H1 (cell line): ENCODE results near the gene APLP2.

Source experiments
- EZH2 ChIP-seq: fragments of 200-600 bp; sonication (generic); IDR thresholded peaks from 2 replicates; pipeline ENCODE4 v1.7.1; 2012; ENCODE audit warnings: low read depth, mild to moderate bottlenecking, moderate library complexity, low read length, inconsistent platforms; ENCODE audit not compliant: severe bottlenecking
- JUN ChIP-seq: IDR thresholded peaks from 2 replicates; pipeline ENCODE4 v1.6.1; 2011; ENCODE audit warnings: low read depth, mild to moderate bottlenecking, improper control_type of control experiment, low read length
- JUND ChIP-seq: IDR thresholded peaks from 2 replicates; pipeline ENCODE4 v1.6.1; 2011; ENCODE audit warnings: mild to moderate bottlenecking, improper control_type of control experiment, low read length
- KDM5A ChIP-seq: fragments of 200-600 bp; IDR thresholded peaks from 2 replicates; pipeline ENCODE4 v1.7.1; 2012; ENCODE audit warnings: mild to moderate bottlenecking, low read length, inconsistent platforms, mixed read lengths
- POLR2AphosphoS5 ChIP-seq: IDR thresholded peaks from 2 replicates; pipeline ENCODE4 v1.6.1; 2011; ENCODE audit warnings: low read depth, low read length
- TAF1 ChIP-seq: IDR thresholded peaks from 2 replicates; pipeline ENCODE4 v1.6.1; 2011; ENCODE audit warnings: mild to moderate bottlenecking, low read depth, low read length
- TAF7 ChIP-seq: optimal IDR thresholded peaks from 2 replicates; pipeline ENCODE3; 2011; ENCODE audit warnings: low read depth, mild to moderate bottlenecking, inconsistent platforms, low read length, moderate library complexity, borderline replicate concordance
- TCF12 ChIP-seq: IDR thresholded peaks from 2 replicates; pipeline ENCODE4 v1.6.1; 2011; ENCODE audit warnings: low read depth, mild to moderate bottlenecking, low read length
- TF ChIP-seq, protein P1 (sequence below), 3 experiments: IDR thresholded peaks; 1 replicate in 2 of 3; 2 replicates in 1 of 3; pipeline versions ENCODE4 v1.5.1 to v1.6.1; 2011; ENCODE audit warnings: low read length in 3 of 3, mild to moderate bottlenecking in 3 of 3, inconsistent platforms in 2 of 3, low read depth in 1 of 3, moderate library complexity in 1 of 3; ENCODE audit not compliant: insufficient read depth in 1 of 3; ENCODE audit errors: control extremely low read depth in 1 of 3

- TF ChIP-seq EZH2: no peak
- TF ChIP-seq TAF1: no peak
- peak; percentile 47; the same call in 1 of the 2 replicates for TF ChIP-seq TCF12
- no peak for TF ChIP-seq KDM5A
- TF ChIP-seq, protein P1, sequence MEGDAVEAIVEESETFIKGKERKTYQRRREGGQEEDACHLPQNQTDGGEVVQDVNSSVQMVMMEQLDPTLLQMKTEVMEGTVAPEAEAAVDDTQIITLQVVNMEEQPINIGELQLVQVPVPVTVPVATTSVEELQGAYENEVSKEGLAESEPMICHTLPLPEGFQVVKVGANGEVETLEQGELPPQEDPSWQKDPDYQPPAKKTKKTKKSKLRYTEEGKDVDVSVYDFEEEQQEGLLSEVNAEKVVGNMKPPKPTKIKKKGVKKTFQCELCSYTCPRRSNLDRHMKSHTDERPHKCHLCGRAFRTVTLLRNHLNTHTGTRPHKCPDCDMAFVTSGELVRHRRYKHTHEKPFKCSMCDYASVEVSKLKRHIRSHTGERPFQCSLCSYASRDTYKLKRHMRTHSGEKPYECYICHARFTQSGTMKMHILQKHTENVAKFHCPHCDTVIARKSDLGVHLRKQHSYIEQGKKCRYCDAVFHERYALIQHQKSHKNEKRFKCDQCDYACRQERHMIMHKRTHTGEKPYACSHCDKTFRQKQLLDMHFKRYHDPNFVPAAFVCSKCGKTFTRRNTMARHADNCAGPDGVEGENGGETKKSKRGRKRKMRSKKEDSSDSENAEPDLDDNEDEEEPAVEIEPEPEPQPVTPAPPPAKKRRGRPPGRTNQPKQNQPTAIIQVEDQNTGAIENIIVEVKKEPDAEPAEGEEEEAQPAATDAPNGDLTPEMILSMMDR (IDR thresholded peaks at IDR 0.05; ENCODE audit: control extremely low read depth in 1 of 3, insufficient read depth in 1 of 3, low read depth in 1 of 3, low read length in 3 of 3): no peak
- TF ChIP-seq POLR2AphosphoS5: peak; percentile 85
- no peak for TF ChIP-seq TAF7
- TF ChIP-seq JUN: no peak
- TF ChIP-seq JUND: no peak
Measured at GRCh38 chr11:130170345-130170744, 100.7 kb downstream of the APLP2 start.
